Stimulated activated naive CD8-positive, alpha-beta T cell treated with anti-CD3 and anti-CD28 coated beads, Interleukin-15, Interleukin-2, amounts not matched to agents 100 ng/mL and 50 ng/mL, for 24 hours (primary cell): ENCODE measurements around the gene KRTAP4-11.
"Not testable (repeated sequence)": the region's sequence is repeated elsewhere in the genome, so short reads cannot be mapped to it uniquely, and the experiment has no call there.

Experiments
- H3K27ac Mint-ChIP-seq: one replicate; pipeline ENCODE4 v1.8.0; 2021; ENCODE audit warnings: mild to moderate bottlenecking, mixed read lengths
- H3K27me3 Mint-ChIP-seq: one replicate; pipeline ENCODE4 v1.8.0; 2021; ENCODE audit warnings: mixed read lengths
- H3K36me3 Mint-ChIP-seq: one replicate; pipeline ENCODE4 v1.8.0; 2021; ENCODE audit warnings: low read depth, mixed read lengths
- H3K4me1 Mint-ChIP-seq: one replicate; pipeline ENCODE4 v1.8.0; 2021; ENCODE audit warnings: low read depth, mixed read lengths
- H3K4me3 Mint-ChIP-seq: one replicate; pipeline ENCODE4 v1.8.0; 2021; ENCODE audit warnings: mild to moderate bottlenecking, mixed read lengths
- H3K9me3 Mint-ChIP-seq: one replicate; pipeline ENCODE4 v1.8.0; 2021; ENCODE audit warnings: mixed read lengths

The KRTAP4-11 gene

GRCh38 chr17:41139865-41140264, 21.7 kb upstream of the KRTAP4-11 start:
- not testable (repeated sequence) for H3K27ac Mint-ChIP-seq, H3K36me3 Mint-ChIP-seq, H3K27me3 Mint-ChIP-seq, H3K4me3 Mint-ChIP-seq, H3K4me1 Mint-ChIP-seq
- peaks cover 38% of the 10 kb centered on the region for H3K9me3 Mint-ChIP-seq

- peaks cover 23% of the 10 kb centered on the region for H3K4me1 Mint-ChIP-seq
- H3K4me3 Mint-ChIP-seq, result no peak overlapping the region
- no peaks in the 10 kb centered on the region for H3K27me3 Mint-ChIP-seq
- no peaks in the 10 kb centered on the region for H3K36me3 Mint-ChIP-seq
- H3K27ac Mint-ChIP-seq, result no peak overlapping the region
- H3K9me3 Mint-ChIP-seq, result peaks cover 9% of the 10 kb centered on the region
These were observed 15.9 kb upstream of the KRTAP4-11 start for GRCh38 chr17:41133880-41134735.

GRCh38 chr17:41131979-41132378, 13.8 kb upstream of the KRTAP4-11 start:
- Mint-ChIP-seq H3K27me3 (no peaks in the 10 kb centered on the region), H3K36me3 (no peaks in the 10 kb centered on the region), H3K9me3 (peaks cover 2% of the 10 kb centered on the region), H3K4me1 (peaks cover 23% of the 10 kb centered on the region), H3K27ac (no peak overlapping the region), H3K4me3 (no peak overlapping the region)

GRCh38 chr17:41127371-41127770, 9.2 kb upstream of the KRTAP4-11 start:
- H3K4me3 Mint-ChIP-seq, result no peak overlapping the region
- no peaks in the 10 kb centered on the region for H3K9me3 Mint-ChIP-seq
- no peaks in the 10 kb centered on the region for H3K27me3 Mint-ChIP-seq
- peaks cover 46% of the 10 kb centered on the region for H3K4me1 Mint-ChIP-seq
- no peaks in the 10 kb centered on the region for H3K36me3 Mint-ChIP-seq
- H3K27ac Mint-ChIP-seq, result no peak overlapping the region

- H3K4me3 Mint-ChIP-seq, result no peak overlapping the region
- no peaks in the 10 kb centered on the region for H3K27me3 Mint-ChIP-seq
- H3K36me3 Mint-ChIP-seq, result no peaks in the 10 kb centered on the region
- no peaks in the 10 kb centered on the region for H3K9me3 Mint-ChIP-seq
- no peak overlapping the region for H3K27ac Mint-ChIP-seq
- H3K4me1 Mint-ChIP-seq, result peaks cover 37% of the 10 kb centered on the region
These were observed 8.2 kb upstream of the KRTAP4-11 start for GRCh38 chr17:41126412-41126811.

- Mint-ChIP-seq H3K4me3 (no peak overlapping the region), H3K9me3 (no peaks in the 10 kb centered on the region), H3K27ac (no peak overlapping the region), H3K27me3 (no peaks in the 10 kb centered on the region), H3K36me3 (no peaks in the 10 kb centered on the region), H3K4me1 (peaks cover 46% of the 10 kb centered on the region)
These were observed 6.9 kb upstream of the KRTAP4-11 start for GRCh38 chr17:41125064-41125463.

GRCh38 chr17:41123991-41124371, 5.8 kb upstream of the KRTAP4-11 start, which contains the start of gene KRTAP4-12:
Gene KRTAP4-12, minus strand, starts transcription at chr17:41124182. Its CDS starts 60 bp downstream, at chr17:41124122.
- not testable (repeated sequence) for H3K36me3 Mint-ChIP-seq, H3K27ac Mint-ChIP-seq, H3K9me3 Mint-ChIP-seq, H3K4me3 Mint-ChIP-seq, H3K27me3 Mint-ChIP-seq
- peaks cover 51% of the 10 kb centered on the region for H3K4me1 Mint-ChIP-seq

- not testable (repeated sequence) for H3K4me3 Mint-ChIP-seq, H3K9me3 Mint-ChIP-seq, H3K36me3 Mint-ChIP-seq
These were observed 5.3 kb upstream of the KRTAP4-11 start for GRCh38 chr17:41123292-41123990.

GRCh38 chr17:41121742-41122141, 3.6 kb upstream of the KRTAP4-11 start:
- Mint-ChIP-seq H3K4me1 (peaks cover 60% of the 10 kb centered on the region), H3K9me3 (no peaks in the 10 kb centered on the region), H3K27me3 (no peaks in the 10 kb centered on the region), H3K36me3 (no peaks in the 10 kb centered on the region), H3K27ac (no peak overlapping the region), H3K4me3 (no peak overlapping the region)

More at GRCh38 chr17:41123292-41123990, 5.3 kb upstream of the KRTAP4-11 start:
- H3K27ac Mint-ChIP-seq, H3K27me3 Mint-ChIP-seq: not testable (repeated sequence)
- H3K4me1 Mint-ChIP-seq, result peaks cover 54% of the 10 kb centered on the region

GRCh38 chr17:41119696-41120690, 1.8 kb upstream of the KRTAP4-11 start:
- not testable (repeated sequence) for H3K27me3 Mint-ChIP-seq, H3K36me3 Mint-ChIP-seq, H3K9me3 Mint-ChIP-seq
- H3K4me1 Mint-ChIP-seq, result peaks cover 51% of the 10 kb centered on the region
- peak overlapping the region; percentile 67 for H3K27ac Mint-ChIP-seq
- peak overlapping the region; percentile 40 for H3K4me3 Mint-ChIP-seq

- Mint-ChIP-seq H3K27ac (no peak overlapping the region), H3K36me3 (no peaks in the 10 kb centered on the region), H3K9me3 (no peaks in the 10 kb centered on the region), H3K4me1 (peaks cover 39% of the 10 kb centered on the region), H3K4me3 (no peak overlapping the region), H3K27me3 (no peaks in the 10 kb centered on the region)
These were observed 548 bp upstream of the KRTAP4-11 start for GRCh38 chr17:41118721-41119120.

GRCh38 chr17:41116297-41116696, 1.9 kb downstream of the KRTAP4-11 start:
- peaks cover 29% of the 10 kb centered on the region for H3K4me1 Mint-ChIP-seq
- H3K27me3 Mint-ChIP-seq, result no peaks in the 10 kb centered on the region
- peaks cover 7% of the 10 kb centered on the region for H3K36me3 Mint-ChIP-seq
- no peak overlapping the region for H3K4me3 Mint-ChIP-seq
- H3K27ac Mint-ChIP-seq, result no peak overlapping the region
- peaks cover under 1% of the 10 kb centered on the region for H3K9me3 Mint-ChIP-seq

- H3K9me3 Mint-ChIP-seq, result peaks cover 5% of the 10 kb centered on the region
- peaks cover 19% of the 10 kb centered on the region for H3K4me1 Mint-ChIP-seq
- H3K27ac Mint-ChIP-seq, result no peak overlapping the region
- peaks cover under 1% of the 10 kb centered on the region for H3K27me3 Mint-ChIP-seq
- H3K36me3 Mint-ChIP-seq, result peaks cover 8% of the 10 kb centered on the region
- no peak overlapping the region for H3K4me3 Mint-ChIP-seq
These were observed 6.9 kb downstream of the KRTAP4-11 start for GRCh38 chr17:41111151-41111885.

GRCh38 chr17:41108728-41109386, 9.3 kb downstream of the KRTAP4-11 start:
- not testable (repeated sequence) for H3K4me3 Mint-ChIP-seq, H3K36me3 Mint-ChIP-seq, H3K27me3 Mint-ChIP-seq, H3K27ac Mint-ChIP-seq, H3K9me3 Mint-ChIP-seq
- H3K4me1 Mint-ChIP-seq, result peaks cover 19% of the 10 kb centered on the region
